ENCODE measurements around the gene BTNL9. TPM values are rescaled to one million over a fixed set of nuclear protein-coding genes. Genes with fewer than 3 reads are reported as not detected.

Gene BTNL9
- total and polyA plus RNA-seq, 2 experiments from 2014 or later: 0.11 to 0.27 TPM

- Histone ChIP-seq H3K79me2 (no peaks in the 10 kb centered on the region), H4K20me1 (ENCODE audit: insufficient read depth, poor library complexity, severe bottlenecking) (no peaks in the 10 kb centered on the region), H3K27me3 (peaks cover 44% of the 10 kb centered on the region), H3K36me3 (replicated peaks; ENCODE audit: insufficient read depth, low read depth) (no peaks in the 10 kb centered on the region), H3K9me2 (replicated peaks; ENCODE audit: insufficient read depth) (no peaks in the 10 kb centered on the region), H2AFZ (no peak overlapping the region), H3K4me1 (ENCODE audit: insufficient read depth) (no peaks in the 10 kb centered on the region), H3K4me2 (no peak overlapping the region), H3K27ac (no peak overlapping the region), H3K4me3 (no peak overlapping the region), H3K9me3 (ENCODE audit: low read depth) (no peaks in the 10 kb centered on the region)
- TF ChIP-seq EZH2phosphoT487 (IDR thresholded peaks at IDR 0.05; ENCODE audit: low read depth, severe bottlenecking, unreplicated experiment): no peak
- no peak for TF ChIP-seq EZH2 (IDR thresholded peaks at IDR 0.05; ENCODE audit: borderline replicate concordance)
- TF ChIP-seq, protein P1, sequence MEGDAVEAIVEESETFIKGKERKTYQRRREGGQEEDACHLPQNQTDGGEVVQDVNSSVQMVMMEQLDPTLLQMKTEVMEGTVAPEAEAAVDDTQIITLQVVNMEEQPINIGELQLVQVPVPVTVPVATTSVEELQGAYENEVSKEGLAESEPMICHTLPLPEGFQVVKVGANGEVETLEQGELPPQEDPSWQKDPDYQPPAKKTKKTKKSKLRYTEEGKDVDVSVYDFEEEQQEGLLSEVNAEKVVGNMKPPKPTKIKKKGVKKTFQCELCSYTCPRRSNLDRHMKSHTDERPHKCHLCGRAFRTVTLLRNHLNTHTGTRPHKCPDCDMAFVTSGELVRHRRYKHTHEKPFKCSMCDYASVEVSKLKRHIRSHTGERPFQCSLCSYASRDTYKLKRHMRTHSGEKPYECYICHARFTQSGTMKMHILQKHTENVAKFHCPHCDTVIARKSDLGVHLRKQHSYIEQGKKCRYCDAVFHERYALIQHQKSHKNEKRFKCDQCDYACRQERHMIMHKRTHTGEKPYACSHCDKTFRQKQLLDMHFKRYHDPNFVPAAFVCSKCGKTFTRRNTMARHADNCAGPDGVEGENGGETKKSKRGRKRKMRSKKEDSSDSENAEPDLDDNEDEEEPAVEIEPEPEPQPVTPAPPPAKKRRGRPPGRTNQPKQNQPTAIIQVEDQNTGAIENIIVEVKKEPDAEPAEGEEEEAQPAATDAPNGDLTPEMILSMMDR (IDR thresholded peaks at IDR 0.05; ENCODE audit: poor library complexity): no peak
- DNase-seq (ENCODE audit: low spot score): no peak
- WGBS (ENCODE audit: low lambda C conversion rate, missing lambda C conversion rate): 62% methylated on average over 16 of the region's 17 CpGs
Observed at GRCh38 chr5:181086026-181086883, 46.2 kb downstream of the BTNL9 start.

DNA sequence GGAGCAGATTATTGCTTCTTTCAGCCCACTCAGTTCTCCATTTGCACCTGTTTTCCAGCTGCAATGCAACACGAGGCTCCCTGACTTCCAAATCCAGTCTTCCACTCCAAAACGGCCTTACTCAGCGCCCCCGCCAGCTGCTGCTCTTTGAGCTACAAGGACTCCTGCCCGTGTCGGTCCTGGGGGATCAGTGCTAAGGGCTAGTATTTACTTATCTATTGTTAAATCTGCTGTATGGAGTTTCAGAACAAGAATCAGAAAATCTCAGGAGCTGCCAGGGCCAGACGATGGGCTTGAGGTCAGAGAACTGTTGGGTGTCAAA lies 46.8 kb downstream of the BTNL9 start:
- H3K4me1 ChIP-seq (ENCODE audit: insufficient read depth): no peaks in the 10 kb centered on the region
- H4K20me1 ChIP-seq (ENCODE audit: insufficient read depth, poor library complexity, severe bottlenecking): no peaks in the 10 kb centered on the region
- H2AFZ ChIP-seq: no peak overlapping the region
- H3K4me2 ChIP-seq: no peak overlapping the region
- no peaks in the 10 kb centered on the region for H3K9me3 ChIP-seq (ENCODE audit: low read depth)
- H3K9me2 ChIP-seq (replicated peaks; ENCODE audit: insufficient read depth): no peaks in the 10 kb centered on the region
- no peaks in the 10 kb centered on the region for H3K79me2 ChIP-seq
- H3K27me3 ChIP-seq: peaks cover 40% of the 10 kb centered on the region
- WGBS (ENCODE audit: low lambda C conversion rate, missing lambda C conversion rate): 58% methylated on average over 7 of the region's 7 CpGs
- H3K27ac ChIP-seq: no peak overlapping the region
- TF ChIP-seq EZH2 (IDR thresholded peaks at IDR 0.05; ENCODE audit: borderline replicate concordance): no peak
- TF ChIP-seq, protein P1 (IDR thresholded peaks at IDR 0.05; ENCODE audit: poor library complexity): no peak
- TF ChIP-seq EZH2phosphoT487 (IDR thresholded peaks at IDR 0.05; ENCODE audit: low read depth, severe bottlenecking, unreplicated experiment): no peak
- no peak for DNase-seq (ENCODE audit: low spot score)
- no peak overlapping the region for H3K4me3 ChIP-seq
- no peaks in the 10 kb centered on the region for H3K36me3 ChIP-seq (replicated peaks; ENCODE audit: insufficient read depth, low read depth)

- no peak overlapping the region for H2AFZ ChIP-seq
- no peaks in the 10 kb centered on the region for H3K79me2 ChIP-seq
- H3K36me3 ChIP-seq (replicated peaks; ENCODE audit: insufficient read depth, low read depth): no peaks in the 10 kb centered on the region
- no peak overlapping the region for H3K4me2 ChIP-seq
- H4K20me1 ChIP-seq (ENCODE audit: insufficient read depth, poor library complexity, severe bottlenecking): no peaks in the 10 kb centered on the region
- H3K27me3 ChIP-seq: peaks cover 36% of the 10 kb centered on the region
- H3K9me3 ChIP-seq (ENCODE audit: low read depth): no peaks in the 10 kb centered on the region
- H3K4me3 ChIP-seq: no peak overlapping the region
- H3K9me2 ChIP-seq (replicated peaks; ENCODE audit: insufficient read depth): no peaks in the 10 kb centered on the region
- no peak for DNase-seq (ENCODE audit: low spot score)
- no peaks in the 10 kb centered on the region for H3K4me1 ChIP-seq (ENCODE audit: insufficient read depth)
- H3K27ac ChIP-seq: no peak overlapping the region
- TF ChIP-seq EZH2 (IDR thresholded peaks at IDR 0.05; ENCODE audit: borderline replicate concordance): no peak
- TF ChIP-seq, protein P1 (IDR thresholded peaks at IDR 0.05; ENCODE audit: poor library complexity): no peak
- no peak for TF ChIP-seq EZH2phosphoT487 (IDR thresholded peaks at IDR 0.05; ENCODE audit: low read depth, severe bottlenecking, unreplicated experiment)
- 87% methylated on average over 10 of the region's 10 CpGs for WGBS (ENCODE audit: low lambda C conversion rate, missing lambda C conversion rate)
Observed at GRCh38 chr5:181087309-181087708, 47.2 kb downstream of the BTNL9 start.

Measured in hepatocyte (in vitro differentiated cells).